HepG2 (cell line): ENCODE measurements around the gene PRM3. TPM values are rescaled to one million over a fixed set of nuclear protein-coding genes. Genes with fewer than 3 reads are reported as not detected.

ENCODE experiments used
- DR1 ChIP-seq: sonication (generic); formaldehyde crosslinking; IDR thresholded peaks from 2 replicates; pipeline ENCODE4 v1.8.0; 2021; ENCODE audit warnings: mild to moderate bottlenecking, missing genetic modification reagents, inconsistent platforms
- ETV6 ChIP-seq: sonication (generic); formaldehyde crosslinking; conservative IDR thresholded peaks from 2 replicates; pipeline ENCODE4 v1.4.0; 2020; ENCODE audit warnings: missing genetic modification reagents
- GATAD1 ChIP-seq: IDR thresholded peaks from 2 replicates; pipeline ENCODE4 v1.6.1; 2016; ENCODE audit warnings: missing genetic modification reagents, missing compliant biosample characterization
- MEF2D ChIP-seq: sonication (generic); formaldehyde crosslinking; IDR thresholded peaks from 2 replicates; pipeline ENCODE4 v1.5.1; 2020; ENCODE audit warnings: mild to moderate bottlenecking, missing genetic modification reagents
- POGZ ChIP-seq: sonication (generic); formaldehyde crosslinking; IDR thresholded peaks from 2 replicates; pipeline ENCODE4 v1.4.0; 2020; ENCODE audit warnings: mild to moderate bottlenecking, missing genetic modification reagents
- ZNF383 ChIP-seq: sonication (generic); formaldehyde crosslinking; IDR thresholded peaks from 2 replicates; pipeline ENCODE4 v1.4.0; 2020; ENCODE audit warnings: missing genetic modification reagents, mild to moderate bottlenecking, borderline replicate concordance
- ZNF724P ChIP-seq: sonication (generic); formaldehyde crosslinking; IDR thresholded peaks from 2 replicates; pipeline ENCODE4 v1.8.0; 2022; ENCODE audit warnings: missing genetic modification reagents, borderline replicate concordance
- polyA plus RNA-seq, 8 experiments: library from polyadenylated mRNA; depleted of rRNA in 3 of 8; stranded (reverse) in 7 of 8; unstranded in 1 of 8; fragments of >200 nt; fragmentation: Illumina TruSeq in 4 of 8; extraction: Trizol in 4 of 8; gene quantifications; 2 replicates each; pipeline versions ENCODE4 v1.2.1 to v1.2.3, GENCODE V29; 2011 to 2016; ENCODE audit warnings: low read depth in 4 of 8, missing spikeins in 1 of 8, mixed read lengths in 1 of 8; ENCODE audit not compliant: insufficient read depth in 1 of 8
- total RNA-seq, 5 experiments: library from RNA; depleted of rRNA; stranded (reverse); fragments of >200 nt; fragmentation: Illumina TruSeq; extraction: Trizol; gene quantifications; 2 replicates each; pipeline ENCODE4 v1.2.3, GENCODE V29; 2016; ENCODE audit warnings: low read depth in 1 of 5
- TF ChIP-seq, protein P1 (sequence below): sonication (generic); formaldehyde crosslinking; IDR thresholded peaks from 2 replicates; pipeline ENCODE4 v1.9.0; 2021; ENCODE audit warnings: missing genetic modification reagents, mild to moderate bottlenecking, borderline replicate concordance
- TF ChIP-seq, protein P2 (sequence below): sonication (generic); formaldehyde crosslinking; IDR thresholded peaks from 2 replicates; pipeline ENCODE4 v1.5.1; 2020; ENCODE audit warnings: mild to moderate bottlenecking, missing genetic modification reagents, borderline replicate concordance
- TF ChIP-seq, protein P3 (sequence below): sonication (generic); formaldehyde crosslinking; conservative IDR thresholded peaks from 2 replicates; pipeline ENCODE4 v1.8.0; 2022; ENCODE audit warnings: mild to moderate bottlenecking, moderate library complexity, missing genetic modification reagents
- TF ChIP-seq, protein P4 (sequence below): sonication (generic); formaldehyde crosslinking; IDR thresholded peaks from 2 replicates; pipeline ENCODE4 v1.4.0; 2020; ENCODE audit warnings: missing genetic modification reagents, borderline replicate concordance
- TF ChIP-seq, protein P5 (sequence below): sonication (generic); formaldehyde crosslinking; IDR thresholded peaks from 2 replicates; pipeline ENCODE4 v1.4.0; 2020; ENCODE audit warnings: missing genetic modification reagents

Gene PRM3
- total and polyA plus RNA-seq, 2 of the 13 experiments (the other 11 are each of a cell fraction or from before 2014, with no cell fraction given), result not detected

DNA sequence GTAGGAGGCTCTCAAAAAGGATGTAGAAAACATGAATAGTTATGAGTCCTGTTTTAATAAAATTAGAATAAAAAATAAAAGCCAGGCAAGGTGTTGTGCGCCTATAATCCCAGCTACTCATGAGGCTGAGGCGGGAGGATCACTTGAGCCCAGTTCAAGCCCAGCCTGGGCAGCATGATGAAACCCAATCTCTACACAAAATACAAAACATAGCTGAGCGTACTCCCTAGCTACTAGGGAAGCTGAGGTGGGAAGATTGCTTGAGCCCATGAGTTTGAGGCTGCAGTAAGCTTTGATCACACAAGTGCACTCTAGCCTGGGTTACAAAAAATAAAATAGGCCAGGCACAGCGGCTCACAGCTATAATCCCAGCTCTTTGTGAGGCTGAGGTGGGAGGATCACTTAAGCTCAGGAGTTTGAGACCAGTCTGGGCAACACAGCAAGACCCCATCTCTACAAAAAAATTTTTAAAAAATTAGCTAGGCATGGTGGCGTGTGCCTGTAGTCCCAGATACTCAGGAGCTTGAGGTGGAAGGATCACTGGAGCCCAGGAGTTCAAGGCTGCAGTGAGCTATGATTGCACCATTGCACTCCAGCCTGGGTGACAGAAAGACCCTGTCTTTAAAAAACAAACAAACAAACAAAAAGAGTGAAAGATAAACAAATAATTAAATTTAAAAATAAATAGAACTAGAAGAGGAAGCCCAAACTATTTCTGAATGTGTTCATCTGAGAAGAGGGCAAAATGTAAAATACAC is 24.9 kb upstream of the PRM3 start (continued):
- TF ChIP-seq, protein P1, sequence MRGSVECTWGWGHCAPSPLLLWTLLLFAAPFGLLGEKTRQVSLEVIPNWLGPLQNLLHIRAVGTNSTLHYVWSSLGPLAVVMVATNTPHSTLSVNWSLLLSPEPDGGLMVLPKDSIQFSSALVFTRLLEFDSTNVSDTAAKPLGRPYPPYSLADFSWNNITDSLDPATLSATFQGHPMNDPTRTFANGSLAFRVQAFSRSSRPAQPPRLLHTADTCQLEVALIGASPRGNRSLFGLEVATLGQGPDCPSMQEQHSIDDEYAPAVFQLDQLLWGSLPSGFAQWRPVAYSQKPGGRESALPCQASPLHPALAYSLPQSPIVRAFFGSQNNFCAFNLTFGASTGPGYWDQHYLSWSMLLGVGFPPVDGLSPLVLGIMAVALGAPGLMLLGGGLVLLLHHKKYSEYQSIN (CRISPR knock-in tag), result no peak
- TF ChIP-seq GATAD1 (CRISPR knock-in tag) (no peak), DR1 (CRISPR knock-in tag) (no peak), ETV6 (CRISPR knock-in tag) (no peak), POGZ (0 out of 2 replicates have a peak, but pooled peaks have one; percentile 35), MEF2D (CRISPR knock-in tag) (no peak), ZNF383 (CRISPR knock-in tag) (no peak), ZNF724P (CRISPR knock-in tag) (peak; percentile 38; the same call in 1 of the 2 replicates)
- TF ChIP-seq, protein P2, sequence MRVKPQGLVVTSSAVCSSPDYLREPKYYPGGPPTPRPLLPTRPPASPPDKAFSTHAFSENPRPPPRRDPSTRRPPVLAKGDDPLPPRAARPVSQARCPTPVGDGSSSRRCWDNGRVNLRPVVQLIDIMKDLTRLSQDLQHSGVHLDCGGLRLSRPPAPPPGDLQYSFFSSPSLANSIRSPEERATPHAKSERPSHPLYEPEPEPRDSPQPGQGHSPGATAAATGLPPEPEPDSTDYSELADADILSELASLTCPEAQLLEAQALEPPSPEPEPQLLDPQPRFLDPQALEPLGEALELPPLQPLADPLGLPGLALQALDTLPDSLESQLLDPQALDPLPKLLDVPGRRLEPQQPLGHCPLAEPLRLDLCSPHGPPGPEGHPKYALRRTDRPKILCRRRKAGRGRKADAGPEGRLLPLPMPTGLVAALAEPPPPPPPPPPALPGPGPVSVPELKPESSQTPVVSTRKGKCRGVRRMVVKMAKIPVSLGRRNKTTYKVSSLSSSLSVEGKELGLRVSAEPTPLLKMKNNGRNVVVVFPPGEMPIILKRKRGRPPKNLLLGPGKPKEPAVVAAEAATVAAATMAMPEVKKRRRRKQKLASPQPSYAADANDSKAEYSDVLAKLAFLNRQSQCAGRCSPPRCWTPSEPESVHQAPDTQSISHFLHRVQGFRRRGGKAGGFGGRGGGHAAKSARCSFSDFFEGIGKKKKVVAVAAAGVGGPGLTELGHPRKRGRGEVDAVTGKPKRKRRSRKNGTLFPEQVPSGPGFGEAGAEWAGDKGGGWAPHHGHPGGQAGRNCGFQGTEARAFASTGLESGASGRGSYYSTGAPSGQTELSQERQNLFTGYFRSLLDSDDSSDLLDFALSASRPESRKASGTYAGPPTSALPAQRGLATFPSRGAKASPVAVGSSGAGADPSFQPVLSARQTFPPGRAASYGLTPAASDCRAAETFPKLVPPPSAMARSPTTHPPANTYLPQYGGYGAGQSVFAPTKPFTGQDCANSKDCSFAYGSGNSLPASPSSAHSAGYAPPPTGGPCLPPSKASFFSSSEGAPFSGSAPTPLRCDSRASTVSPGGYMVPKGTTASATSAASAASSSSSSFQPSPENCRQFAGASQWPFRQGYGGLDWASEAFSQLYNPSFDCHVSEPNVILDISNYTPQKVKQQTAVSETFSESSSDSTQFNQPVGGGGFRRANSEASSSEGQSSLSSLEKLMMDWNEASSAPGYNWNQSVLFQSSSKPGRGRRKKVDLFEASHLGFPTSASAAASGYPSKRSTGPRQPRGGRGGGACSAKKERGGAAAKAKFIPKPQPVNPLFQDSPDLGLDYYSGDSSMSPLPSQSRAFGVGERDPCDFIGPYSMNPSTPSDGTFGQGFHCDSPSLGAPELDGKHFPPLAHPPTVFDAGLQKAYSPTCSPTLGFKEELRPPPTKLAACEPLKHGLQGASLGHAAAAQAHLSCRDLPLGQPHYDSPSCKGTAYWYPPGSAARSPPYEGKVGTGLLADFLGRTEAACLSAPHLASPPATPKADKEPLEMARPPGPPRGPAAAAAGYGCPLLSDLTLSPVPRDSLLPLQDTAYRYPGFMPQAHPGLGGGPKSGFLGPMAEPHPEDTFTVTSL (CRISPR knock-in tag), result no peak
- TF ChIP-seq, protein P3, sequence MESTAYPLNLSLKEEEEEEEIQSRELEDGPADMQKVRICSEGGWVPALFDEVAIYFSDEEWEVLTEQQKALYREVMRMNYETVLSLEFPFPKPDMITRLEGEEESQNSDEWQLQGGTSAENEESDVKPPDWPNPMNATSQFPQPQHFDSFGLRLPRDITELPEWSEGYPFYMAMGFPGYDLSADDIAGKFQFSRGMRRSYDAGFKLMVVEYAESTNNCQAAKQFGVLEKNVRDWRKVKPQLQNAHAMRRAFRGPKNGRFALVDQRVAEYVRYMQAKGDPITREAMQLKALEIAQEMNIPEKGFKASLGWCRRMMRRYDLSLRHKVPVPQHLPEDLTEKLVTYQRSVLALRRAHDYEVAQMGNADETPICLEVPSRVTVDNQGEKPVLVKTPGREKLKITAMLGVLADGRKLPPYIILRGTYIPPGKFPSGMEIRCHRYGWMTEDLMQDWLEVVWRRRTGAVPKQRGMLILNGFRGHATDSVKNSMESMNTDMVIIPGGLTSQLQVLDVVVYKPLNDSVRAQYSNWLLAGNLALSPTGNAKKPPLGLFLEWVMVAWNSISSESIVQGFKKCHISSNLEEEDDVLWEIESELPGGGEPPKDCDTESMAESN (CRISPR knock-in tag), result 0 out of 2 replicates have a peak, but pooled peaks have one; percentile 26
- TF ChIP-seq, protein P4, sequence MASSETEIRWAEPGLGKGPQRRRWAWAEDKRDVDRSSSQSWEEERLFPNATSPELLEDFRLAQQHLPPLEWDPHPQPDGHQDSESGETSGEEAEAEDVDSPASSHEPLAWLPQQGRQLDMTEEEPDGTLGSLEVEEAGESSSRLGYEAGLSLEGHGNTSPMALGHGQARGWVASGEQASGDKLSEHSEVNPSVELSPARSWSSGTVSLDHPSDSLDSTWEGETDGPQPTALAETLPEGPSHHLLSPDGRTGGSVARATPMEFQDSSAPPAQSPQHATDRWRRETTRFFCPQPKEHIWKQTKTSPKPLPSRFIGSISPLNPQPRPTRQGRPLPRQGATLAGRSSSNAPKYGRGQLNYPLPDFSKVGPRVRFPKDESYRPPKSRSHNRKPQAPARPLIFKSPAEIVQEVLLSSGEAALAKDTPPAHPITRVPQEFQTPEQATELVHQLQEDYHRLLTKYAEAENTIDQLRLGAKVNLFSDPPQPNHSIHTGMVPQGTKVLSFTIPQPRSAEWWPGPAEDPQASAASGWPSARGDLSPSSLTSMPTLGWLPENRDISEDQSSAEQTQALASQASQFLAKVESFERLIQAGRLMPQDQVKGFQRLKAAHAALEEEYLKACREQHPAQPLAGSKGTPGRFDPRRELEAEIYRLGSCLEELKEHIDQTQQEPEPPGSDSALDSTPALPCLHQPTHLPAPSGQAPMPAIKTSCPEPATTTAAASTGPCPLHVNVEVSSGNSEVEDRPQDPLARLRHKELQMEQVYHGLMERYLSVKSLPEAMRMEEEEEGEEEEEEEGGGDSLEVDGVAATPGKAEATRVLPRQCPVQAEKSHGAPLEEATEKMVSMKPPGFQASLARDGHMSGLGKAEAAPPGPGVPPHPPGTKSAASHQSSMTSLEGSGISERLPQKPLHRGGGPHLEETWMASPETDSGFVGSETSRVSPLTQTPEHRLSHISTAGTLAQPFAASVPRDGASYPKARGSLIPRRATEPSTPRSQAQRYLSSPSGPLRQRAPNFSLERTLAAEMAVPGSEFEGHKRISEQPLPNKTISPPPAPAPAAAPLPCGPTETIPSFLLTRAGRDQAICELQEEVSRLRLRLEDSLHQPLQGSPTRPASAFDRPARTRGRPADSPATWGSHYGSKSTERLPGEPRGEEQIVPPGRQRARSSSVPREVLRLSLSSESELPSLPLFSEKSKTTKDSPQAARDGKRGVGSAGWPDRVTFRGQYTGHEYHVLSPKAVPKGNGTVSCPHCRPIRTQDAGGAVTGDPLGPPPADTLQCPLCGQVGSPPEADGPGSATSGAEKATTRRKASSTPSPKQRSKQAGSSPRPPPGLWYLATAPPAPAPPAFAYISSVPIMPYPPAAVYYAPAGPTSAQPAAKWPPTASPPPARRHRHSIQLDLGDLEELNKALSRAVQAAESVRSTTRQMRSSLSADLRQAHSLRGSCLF (CRISPR knock-in tag), result no peak
- TF ChIP-seq, protein P5, sequence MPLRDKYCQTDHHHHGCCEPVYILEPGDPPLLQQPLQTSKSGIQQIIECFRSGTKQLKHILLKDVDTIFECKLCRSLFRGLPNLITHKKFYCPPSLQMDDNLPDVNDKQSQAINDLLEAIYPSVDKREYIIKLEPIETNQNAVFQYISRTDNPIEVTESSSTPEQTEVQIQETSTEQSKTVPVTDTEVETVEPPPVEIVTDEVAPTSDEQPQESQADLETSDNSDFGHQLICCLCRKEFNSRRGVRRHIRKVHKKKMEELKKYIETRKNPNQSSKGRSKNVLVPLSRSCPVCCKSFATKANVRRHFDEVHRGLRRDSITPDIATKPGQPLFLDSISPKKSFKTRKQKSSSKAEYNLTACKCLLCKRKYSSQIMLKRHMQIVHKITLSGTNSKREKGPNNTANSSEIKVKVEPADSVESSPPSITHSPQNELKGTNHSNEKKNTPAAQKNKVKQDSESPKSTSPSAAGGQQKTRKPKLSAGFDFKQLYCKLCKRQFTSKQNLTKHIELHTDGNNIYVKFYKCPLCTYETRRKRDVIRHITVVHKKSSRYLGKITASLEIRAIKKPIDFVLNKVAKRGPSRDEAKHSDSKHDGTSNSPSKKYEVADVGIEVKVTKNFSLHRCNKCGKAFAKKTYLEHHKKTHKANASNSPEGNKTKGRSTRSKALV, result no peak
